GM19452 (cell line): ENCODE results near the gene TRIP4.
"Not testable (repeated sequence)": the region's sequence is repeated elsewhere in the genome, so short reads cannot be mapped to it uniquely, and the experiment has no call there.

Experiments
- ATAC-seq: cut with Tn5 transposase; IDR thresholded peaks from one replicate; pipeline ENCODE4 v1.9.1; 2021; ENCODE audit not compliant: unreplicated experiment

TRIP4 gene

DNA sequence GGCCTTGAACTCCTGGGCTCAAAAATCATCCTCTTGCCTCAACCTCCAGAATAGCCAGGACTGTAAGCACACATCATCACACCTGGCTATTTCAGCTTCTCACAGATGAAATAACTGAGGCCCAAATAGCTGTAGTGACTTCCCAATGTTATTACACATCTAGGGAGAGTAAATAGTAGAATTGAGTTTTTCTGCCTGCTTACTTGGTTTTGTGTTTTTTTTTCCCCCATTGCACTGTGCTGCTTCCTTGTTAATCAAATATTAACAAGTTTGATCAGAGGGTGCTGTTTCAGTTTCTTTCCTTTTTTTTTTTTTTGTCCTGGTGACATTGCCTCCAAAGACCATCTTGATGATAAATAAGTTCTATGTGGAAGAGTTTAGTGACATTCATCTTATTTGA is 96.1 kb downstream of the TRIP4 start:
- no peak for ATAC-seq

DNA sequence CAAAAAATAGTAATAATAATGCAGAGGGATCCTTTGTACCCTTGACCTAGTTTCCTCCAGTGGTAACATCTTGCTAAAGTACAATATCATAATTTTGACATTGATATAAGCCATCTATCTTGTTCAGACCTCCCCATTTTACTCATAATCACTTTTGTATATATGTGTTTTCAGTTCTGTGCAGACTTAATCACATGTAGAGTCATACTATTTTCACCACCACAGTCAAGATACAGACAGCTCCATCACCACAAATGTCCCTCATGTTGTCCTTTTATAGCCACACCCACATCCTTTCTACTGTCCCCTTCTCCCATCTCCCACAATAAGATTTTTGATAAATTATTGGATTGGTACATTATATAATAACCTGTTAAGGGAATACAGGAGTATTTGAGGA is 98.2 kb downstream of the TRIP4 start:
- ATAC-seq: no peak

DNA sequence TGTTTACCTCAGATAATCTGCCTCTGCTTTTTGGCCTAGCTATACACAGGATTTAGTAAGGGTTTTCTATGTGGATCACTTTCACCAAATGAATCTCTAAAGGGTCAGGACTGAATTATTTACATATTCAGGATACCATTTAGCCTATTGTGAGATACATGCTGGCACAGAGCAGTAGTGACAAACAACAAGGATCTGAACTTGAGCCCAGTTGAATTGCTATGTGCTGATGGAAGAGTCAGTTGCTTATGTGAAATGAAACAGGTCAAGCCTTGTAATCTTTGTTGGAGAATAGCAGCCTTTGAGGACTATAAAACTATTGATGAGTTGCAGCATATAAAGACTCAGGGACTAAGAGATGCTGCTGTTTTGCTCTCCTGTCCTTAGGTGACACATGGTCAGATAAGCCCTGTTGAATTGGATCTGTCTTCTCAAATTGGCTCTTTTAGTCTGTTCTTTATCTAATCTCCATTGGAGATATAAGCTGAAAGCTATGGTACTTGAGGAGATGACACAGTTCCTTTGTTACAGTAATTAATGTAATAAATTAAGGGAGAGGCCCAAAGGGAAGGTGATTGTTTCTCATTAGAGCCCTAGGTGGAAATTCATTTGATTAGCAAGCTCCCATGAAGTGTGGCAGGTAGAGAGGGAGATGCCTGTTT is 103.1 kb downstream of the TRIP4 start:
- ATAC-seq: no peak

GRCh38 chr15:64493641-64494040 is 106.0 kb downstream of the TRIP4 start:
- no peak for ATAC-seq

DNA sequence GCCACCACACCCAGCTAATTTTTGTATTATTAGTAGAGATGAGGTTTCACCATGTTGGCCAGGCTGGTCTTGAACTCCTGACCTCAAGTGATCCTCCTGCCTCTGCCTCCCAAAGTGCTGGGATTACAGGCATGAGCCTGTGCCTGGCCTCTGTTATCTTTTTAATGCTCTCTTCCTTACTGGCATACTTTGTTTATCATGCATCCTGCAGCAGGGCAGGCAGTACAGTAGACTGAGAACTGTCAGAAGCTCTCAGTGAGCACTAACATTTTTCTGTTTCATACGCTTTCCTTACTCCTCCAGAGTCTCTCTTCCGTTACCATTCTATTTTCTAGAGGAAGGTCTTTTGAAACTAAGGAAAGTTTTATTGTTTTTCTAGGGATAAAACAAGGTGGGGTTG is 108.3 kb downstream of the TRIP4 start:
- not testable (repeated sequence) for ATAC-seq

DNA sequence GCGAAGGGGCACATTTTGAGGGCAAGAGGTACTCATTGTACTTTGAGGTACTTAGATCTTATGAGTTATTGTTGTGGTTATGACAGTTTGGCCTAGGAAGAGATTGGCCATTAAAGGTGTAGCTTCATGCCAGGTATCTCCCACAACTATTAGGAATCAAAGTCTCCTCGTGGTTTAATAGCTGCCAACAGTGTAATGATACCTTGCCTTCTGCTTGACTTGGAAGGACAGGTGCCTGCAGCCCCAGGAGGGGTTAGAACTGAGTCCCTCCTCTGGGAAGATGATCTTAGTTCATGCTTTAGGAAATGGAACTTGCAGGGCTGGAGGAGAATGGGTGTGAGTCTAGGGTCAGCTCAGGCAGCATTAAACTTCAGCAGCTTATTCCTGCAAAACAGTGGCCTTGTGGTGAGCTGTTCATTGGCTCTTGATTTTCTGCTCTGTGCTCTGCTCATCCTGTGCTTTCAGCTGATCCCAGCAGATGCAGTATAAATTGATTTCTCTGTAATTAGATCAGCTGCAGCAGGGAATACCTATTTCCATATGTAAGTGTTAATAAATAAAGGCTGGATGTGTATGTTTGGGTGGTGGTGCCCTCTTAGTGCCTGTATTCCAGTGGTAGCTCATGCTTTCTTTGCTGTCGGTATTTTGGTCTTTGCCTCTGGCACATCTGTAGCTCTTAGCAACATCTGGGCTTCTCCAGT is 113.2 kb downstream of the TRIP4 start:
- ATAC-seq: no peak

- no peak for ATAC-seq
Measured at GRCh38 chr15:64501396-64501715, 113.7 kb downstream of the TRIP4 start.

DNA sequence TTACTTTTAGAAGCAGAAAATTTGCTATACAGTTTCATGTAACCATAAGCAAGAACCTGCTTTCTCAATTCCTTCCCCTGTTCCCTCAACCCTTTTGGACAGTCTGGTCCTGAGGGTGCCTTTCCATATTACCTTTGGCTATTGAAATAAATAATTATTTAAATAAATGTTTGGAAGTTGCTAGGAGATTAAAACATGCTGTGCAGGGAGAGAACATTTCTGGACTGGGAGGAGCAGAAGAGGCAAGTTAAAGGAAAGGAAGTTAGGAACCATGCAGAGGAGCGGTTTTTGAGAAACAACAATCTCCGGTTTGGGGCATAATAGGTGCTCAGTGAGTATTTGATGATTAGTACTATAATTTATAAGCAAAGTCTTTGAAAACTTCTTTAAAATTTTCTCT is 114.5 kb downstream of the TRIP4 start:
- ATAC-seq: no peak

DNA sequence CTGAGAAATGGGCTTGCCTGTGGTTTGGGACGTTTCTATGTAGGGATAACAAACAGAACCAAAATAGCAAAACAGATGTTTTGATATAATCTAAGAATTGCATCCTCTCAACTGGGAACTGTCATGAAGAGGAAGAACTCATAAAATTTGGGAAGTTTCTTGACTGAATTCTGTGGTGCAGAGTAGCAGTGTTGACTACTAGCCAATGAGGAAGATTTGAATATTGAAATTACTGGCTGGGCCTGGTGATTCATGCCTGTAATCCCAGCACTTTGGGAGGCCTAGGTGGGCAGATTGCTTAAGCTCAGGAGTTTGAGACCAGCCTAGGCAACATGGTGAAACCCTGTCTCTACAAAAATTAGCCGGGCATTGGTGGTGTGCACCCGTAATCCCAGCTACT is 114.9 kb downstream of the TRIP4 start:
- ATAC-seq: no peak

DNA sequence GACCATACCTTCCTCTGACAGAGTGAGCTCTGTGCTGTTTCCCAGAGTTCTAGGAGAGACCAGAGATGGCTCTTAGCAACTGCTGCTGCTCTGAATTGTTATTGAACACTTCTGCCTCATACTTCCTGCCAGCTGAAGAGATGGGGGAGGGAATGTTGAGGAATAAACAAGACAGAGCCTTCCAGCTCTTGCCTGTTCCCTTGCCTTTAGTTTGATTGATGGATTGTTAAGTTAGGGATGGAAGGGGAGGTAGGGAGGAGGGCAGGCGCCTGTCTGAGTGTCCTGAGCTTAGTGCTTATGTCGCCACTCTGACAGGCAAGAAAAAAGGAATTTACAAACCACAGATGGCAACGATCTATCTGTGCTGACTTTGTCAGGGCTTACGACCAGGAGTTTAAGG is 115.6 kb downstream of the TRIP4 start:
- ATAC-seq: no peak

GRCh38 chr15:64503640-64504039 is 116.0 kb downstream of the TRIP4 start:
- no peak for ATAC-seq
